ENCODE results near the gene PIH1D1.
A peak's percentile ranks its signal among the peaks of the same experiment; 100 is the strongest.
"Not testable (repeated sequence)": the region's sequence is repeated elsewhere in the genome, so short reads cannot be mapped to it uniquely, and the experiment has no call there.

Gene PIH1D1

GRCh38 chr19:49481020-49481683 is 29.5 kb upstream of the PIH1D1 start:
- no peak for DNase-seq (ENCODE audit: low spot score)

DNA sequence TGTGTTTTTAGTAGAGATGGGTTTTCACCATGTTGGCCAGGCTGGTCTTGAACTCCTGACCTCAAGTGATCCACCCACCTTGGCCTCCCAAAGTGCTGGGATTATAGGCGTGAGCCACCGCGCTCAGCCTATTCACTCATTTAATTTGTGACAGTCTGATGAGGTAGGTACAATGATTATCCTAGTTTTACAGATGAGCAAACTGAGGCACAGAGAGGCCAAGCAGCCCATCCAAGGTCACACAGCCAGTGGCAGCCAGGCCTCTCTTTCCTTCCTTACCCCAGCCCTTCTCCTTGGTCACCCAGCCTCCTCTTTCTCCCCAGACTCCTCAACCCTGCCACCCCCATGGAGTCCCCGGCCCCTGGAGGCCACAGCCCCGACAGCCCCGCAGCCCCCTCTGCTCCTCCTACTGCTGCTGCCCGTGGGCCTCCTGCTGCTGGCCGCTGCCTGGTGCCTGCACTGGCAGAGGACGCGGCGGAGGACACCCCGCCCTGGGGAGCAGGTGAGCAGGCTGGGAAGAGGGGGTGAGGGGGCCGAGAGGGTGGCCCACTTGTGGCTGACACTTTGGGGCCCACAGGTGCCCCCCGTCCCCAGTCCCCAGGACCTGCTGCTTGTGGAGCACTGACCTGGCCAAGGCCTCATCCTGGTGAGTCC is 28.5 kb upstream of the PIH1D1 start:
- DNase-seq (ENCODE audit: low spot score), result no peak

GRCh38 chr19:49475995-49476880 is 24.6 kb upstream of the PIH1D1 start:
- DNase-seq (ENCODE audit: low spot score), result peak; percentile 73

DNA sequence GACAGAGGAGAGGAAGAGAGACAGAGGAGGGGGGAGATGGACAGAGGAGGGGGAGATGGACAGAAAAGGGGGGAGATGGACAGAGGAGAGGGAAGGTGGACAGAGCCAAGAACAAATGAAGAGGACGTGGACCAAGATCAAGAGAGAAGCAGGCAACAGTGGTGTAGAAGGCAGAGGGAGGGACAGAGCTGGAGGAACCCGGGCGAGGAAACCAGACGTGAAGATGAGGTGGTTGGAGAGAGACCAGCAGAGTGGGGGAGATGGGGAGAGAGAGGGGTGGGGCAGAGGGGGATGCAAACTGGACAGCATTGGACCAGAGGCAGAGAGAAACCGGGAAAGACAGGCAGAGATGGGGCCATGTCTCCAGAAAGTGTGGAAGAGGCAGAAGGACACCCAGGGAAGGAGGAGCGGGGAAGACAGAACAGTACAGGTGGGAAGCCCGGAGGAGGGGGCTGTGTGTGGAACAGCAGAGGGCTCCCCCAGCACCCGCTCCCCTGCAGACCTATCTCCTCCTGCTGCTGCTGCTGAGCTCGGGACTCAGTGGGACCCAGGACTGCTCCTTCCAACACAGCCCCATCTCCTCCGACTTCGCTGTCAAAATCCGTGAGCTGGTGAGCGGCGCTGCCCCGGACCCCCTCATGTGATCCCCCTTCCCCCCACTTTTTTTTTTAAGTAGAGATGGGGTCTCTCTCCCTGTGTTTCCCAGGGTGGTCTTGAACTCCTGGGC is 23.7 kb upstream of the PIH1D1 start:
- no peak for DNase-seq (ENCODE audit: low spot score)

- no peak for DNase-seq (ENCODE audit: low spot score)
Observed at GRCh38 chr19:49474542-49474924, 22.9 kb upstream of the PIH1D1 start.

DNA sequence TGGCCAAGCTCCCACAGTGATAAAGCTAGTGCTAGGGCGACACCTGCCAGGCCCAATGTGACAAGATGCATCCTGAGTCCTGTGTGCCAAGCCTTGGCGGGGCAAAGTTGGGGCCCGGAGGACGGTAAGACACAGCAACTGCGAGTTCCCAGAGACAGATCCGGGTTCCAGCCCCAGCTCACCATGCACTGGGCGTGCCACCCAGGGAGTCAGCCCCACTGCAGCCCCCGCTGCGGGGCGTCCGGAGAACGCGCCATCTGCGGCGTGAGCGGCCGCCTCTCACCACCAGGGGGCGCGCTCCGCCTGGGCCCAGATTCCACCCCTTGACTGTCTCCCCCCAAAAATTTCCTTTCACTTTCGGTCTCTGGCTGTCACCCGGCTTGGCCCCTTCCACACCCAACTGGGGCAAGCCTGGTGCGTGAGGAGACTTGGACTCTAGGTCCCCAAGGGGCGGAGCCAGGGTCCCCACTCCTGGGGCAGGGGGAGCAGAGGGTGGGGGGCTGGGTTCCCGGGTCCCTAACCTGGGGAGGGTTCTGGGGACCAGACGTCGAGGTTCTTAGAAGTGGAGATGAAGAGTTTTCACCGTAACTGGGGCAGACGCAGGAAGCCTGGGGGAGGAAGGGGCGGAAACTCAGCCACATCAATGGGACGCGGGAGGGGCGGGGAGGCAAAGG is 22.4 kb upstream of the PIH1D1 start, which contains the start of gene FLT3LG:
Gene FLT3LG (plus strand): TSS at position 348 of the 674 bp plus-strand sequence. CDS start 425 bp downstream, outside the sequence.
- DNase-seq (ENCODE audit: low spot score), result peak; percentile 99

- DNase-seq (ENCODE audit: low spot score), result not testable (repeated sequence)
Observed at GRCh38 chr19:49473501-49473867, 21.9 kb upstream of the PIH1D1 start.

GRCh38 chr19:49472936-49473335 is 21.3 kb upstream of the PIH1D1 start:
- no peak for DNase-seq (ENCODE audit: low spot score)

DNA sequence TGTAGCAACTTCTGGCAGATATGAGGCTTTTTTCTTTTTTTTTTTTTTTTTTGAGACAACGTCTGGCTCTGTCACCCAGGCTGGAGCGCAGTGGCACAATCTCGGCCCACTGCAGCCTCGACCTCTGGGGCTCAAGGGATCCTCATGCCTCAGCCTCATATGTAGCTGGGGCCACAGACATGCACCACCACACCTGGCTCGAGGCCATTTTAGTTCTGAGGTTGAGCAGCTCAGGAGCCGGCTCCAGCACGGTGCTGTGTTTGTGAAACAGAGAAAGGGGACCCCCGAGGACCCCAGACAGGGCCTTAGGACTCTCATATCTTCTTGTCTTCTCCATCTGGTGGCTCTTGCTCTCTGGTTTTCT is 19.0 kb upstream of the PIH1D1 start:
- DNase-seq (ENCODE audit: low spot score), result no peak

DNA sequence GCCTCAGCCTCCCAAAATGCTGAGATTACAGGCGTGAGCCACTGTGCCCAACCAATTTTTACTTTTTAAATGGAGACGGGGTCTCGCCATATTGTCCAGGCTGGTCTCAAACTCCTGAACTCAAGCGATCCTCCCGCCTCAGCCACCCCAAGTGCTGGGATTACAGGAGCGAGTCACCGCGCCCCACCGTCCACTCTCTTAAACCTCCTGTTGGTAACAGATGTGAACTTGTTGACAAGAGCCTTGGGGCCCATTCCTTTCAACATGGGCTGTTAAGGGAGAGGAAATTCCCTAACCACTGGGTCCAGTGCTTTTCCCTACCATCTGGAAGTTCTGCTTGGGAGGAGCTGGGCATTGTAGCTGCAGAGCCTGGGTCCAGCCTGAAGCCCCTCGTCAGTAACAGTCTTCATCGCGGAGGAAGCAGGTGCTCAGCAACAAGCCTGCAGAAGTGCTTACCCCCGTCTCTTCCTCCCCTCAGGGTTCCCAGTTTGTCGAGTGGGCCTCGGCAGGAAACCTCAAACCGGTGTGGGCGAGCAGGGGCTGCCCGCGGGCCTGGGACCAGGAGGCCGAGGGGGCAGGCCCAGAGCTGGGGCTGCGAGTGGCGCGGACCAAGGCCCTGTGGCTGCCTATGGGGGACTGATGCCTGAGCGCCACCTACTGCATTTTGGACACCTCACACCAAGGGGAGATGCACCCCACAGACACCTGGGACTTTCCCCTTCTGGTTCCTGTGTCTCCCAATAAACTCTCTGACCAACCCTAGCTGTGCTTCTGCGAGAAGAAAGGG is 18.4 kb upstream of the PIH1D1 start:
- DNase-seq (ENCODE audit: low spot score), result peak; percentile 94

DNA sequence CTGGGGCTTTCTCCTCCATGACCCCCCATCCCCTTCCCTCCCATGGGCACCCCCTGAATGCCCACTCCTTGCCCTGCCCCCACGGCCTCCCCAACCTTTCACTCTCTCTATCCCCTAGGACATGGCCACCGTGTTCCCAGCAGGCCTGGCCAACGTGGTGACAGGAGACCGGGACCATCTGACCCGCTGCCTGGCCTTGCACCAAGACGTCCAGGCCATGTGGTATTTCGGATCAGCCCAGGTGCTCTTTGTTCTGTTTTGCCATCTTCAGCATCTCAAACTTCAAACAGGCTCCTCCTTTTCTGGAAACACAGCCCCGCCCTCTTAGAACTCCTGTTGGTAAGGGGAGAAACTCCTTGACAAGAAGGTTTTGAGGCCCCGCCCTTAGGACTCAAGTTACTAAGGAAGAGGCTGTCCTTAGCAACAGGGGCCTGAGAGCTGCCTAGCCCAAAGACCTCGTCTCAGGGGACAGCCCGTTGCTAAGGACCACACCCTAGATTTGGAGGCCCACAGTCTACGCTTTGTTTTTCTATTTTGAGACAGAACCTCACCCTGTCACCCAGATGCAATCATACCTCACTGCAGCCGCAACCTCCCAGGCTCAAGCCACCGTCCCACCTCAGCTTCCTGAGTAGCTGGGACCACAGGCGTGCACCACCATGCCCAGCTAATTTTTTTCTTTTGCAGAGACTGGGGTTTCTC is 17.3 kb upstream of the PIH1D1 start:
- peak; percentile 99 for DNase-seq (ENCODE audit: low spot score)

- no peak for DNase-seq (ENCODE audit: low spot score)
Observed at GRCh38 chr19:49468199-49468598, 16.6 kb upstream of the PIH1D1 start.

DNA sequence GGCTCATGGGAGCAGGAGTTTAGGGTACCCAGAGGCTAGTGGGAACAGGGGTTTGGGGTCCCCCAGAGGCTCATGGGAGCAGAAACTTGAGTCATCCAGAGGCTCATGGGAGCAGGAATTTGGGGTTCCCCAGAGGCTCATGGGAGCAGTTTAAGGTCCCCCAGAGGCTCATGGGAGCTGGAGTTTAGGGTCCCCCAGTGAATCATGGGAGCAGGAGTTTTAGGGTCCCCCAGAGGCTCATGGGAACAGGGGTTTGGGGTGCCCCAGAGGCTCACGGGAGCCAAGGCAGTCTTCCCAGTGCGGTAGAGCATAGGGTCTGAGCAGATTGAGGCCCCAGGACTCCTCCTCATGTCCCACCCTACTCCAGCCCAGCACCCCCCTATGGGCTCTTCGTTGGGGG is 13.8 kb upstream of the PIH1D1 start:
- no peak for DNase-seq (ENCODE audit: low spot score)

DNA sequence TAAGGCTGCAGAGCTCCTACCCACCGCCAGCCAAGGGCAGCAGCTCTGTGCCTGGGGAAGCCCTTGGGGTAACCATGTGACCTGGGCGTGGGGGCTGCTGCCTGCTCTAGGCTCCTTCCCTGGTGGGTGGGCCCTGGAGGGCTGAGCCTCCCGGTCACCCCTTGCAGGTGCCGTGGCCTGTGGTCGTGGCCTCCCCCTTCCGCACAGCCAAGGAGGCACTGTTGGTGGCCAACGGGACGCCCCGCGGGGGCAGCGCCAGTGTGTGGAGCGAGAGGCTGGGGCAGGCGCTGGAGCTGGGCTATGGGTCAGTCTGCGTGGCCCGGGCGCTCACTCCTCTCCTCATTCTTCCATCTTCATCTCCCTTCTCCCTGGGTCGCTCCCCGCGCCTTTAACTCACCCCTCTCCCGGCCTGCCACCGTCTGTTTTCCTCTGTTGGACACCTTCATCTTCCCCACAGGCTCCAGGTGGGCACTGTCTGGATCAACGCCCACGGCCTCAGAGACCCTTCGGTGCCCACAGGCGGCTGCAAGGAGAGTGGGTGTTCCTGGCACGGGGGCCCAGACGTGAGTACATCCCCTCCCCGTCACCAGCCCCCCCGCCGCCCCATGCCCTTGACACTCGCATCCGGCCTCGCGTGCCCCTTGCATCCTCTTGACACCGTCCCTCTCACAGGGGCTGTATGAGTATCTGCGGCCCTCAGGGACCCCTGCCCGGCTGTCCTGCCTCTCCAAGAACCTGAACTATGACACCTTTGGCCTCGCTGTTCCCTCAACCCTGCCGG is 12.5 kb upstream of the PIH1D1 start:
- DNase-seq (ENCODE audit: low spot score), result no peak

- DNase-seq (ENCODE audit: low spot score), result no peak
Observed at GRCh38 chr19:49462492-49462891, 10.9 kb upstream of the PIH1D1 start.

GRCh38 chr19:49461656-49462055 is 10.0 kb upstream of the PIH1D1 start:
- no peak for DNase-seq (ENCODE audit: low spot score)

- DNase-seq (ENCODE audit: low spot score), result not testable (repeated sequence)
Observed at GRCh38 chr19:49461130-49461529, 9.5 kb upstream of the PIH1D1 start.

DNA sequence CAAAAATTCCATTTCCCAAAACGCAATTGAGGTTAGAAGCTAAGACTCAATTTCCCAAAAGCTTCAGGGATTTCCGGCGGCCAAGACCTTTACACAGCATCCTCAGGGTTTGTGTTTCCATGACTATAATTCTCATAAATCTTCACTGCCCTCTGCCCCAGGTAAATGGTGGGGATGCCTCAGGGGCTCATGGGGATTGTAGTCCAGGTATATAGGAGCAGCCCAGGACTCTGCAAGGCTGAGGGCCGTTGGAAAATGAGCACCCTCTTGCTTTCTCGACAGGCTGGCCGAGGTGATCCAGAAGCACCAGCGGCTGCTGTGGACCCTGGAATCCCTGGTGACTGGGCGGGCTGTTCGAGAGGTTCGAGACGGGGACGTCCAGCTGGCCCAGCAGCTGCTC is 7.8 kb upstream of the PIH1D1 start:
- DNase-seq (ENCODE audit: low spot score), result no peak

DNA sequence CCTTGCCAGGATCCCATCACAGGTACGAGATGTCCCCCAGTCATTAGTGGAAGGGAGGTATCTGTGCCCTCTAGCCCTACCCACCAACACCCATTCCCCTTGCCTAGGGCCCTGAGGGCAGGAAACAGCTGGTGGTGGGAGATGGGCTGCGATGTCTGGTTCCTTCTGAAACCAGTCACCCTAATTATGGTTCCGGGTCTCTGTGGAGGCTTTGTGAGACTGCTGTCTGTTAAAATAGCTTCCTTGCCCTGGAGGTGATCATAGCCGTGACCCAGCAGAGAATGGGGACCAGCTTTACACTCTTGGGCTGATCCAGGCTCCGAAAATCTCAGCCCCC is 6.9 kb upstream of the PIH1D1 start:
- no peak for DNase-seq (ENCODE audit: low spot score)

DNA sequence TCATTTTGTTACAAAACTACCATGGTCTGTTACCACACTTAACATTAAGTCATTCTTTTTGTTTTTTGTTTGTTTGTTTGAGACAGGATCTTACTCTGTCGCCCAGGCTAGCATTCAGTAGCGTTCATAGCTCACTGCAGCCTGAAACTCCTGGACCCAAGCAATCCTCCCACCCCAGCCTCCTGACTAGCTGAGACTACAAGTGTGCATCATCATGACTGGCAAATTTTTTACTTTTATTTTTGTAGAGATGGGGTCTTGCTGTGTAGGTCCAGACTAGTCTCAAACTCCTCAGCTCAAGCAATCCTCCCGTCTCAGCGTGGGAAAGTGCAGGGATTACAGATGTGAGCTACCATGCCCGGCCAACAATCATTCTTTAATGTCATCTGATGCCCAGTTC is 4.7 kb upstream of the PIH1D1 start:
- DNase-seq (ENCODE audit: low spot score), result no peak
